ENCODE data around the gene RNASE7.

- TF ChIP-seq POLR2A (IDR thresholded peaks at IDR 0.05) (no peak), EP300 (IDR thresholded peaks at IDR 0.05) (no peak)
- TF ChIP-seq, protein P1, sequence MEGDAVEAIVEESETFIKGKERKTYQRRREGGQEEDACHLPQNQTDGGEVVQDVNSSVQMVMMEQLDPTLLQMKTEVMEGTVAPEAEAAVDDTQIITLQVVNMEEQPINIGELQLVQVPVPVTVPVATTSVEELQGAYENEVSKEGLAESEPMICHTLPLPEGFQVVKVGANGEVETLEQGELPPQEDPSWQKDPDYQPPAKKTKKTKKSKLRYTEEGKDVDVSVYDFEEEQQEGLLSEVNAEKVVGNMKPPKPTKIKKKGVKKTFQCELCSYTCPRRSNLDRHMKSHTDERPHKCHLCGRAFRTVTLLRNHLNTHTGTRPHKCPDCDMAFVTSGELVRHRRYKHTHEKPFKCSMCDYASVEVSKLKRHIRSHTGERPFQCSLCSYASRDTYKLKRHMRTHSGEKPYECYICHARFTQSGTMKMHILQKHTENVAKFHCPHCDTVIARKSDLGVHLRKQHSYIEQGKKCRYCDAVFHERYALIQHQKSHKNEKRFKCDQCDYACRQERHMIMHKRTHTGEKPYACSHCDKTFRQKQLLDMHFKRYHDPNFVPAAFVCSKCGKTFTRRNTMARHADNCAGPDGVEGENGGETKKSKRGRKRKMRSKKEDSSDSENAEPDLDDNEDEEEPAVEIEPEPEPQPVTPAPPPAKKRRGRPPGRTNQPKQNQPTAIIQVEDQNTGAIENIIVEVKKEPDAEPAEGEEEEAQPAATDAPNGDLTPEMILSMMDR (IDR thresholded peaks at IDR 0.05), result no peak
Observed at GRCh38 chr14:21001218-21001617, 40.9 kb upstream of the RNASE7 start.
